Measurements from ENCODE around the gene COMMD7. TPM values are rescaled to one million over a fixed set of nuclear protein-coding genes. Genes with fewer than 3 reads are reported as not detected.

The COMMD7 gene
- total and polyA plus RNA-seq, 9 of the 15 experiments (the other 6 are each of a cell fraction or from before 2014, with no cell fraction given) = 11.9 to 69.1 (median 34.7) TPM

DNA sequence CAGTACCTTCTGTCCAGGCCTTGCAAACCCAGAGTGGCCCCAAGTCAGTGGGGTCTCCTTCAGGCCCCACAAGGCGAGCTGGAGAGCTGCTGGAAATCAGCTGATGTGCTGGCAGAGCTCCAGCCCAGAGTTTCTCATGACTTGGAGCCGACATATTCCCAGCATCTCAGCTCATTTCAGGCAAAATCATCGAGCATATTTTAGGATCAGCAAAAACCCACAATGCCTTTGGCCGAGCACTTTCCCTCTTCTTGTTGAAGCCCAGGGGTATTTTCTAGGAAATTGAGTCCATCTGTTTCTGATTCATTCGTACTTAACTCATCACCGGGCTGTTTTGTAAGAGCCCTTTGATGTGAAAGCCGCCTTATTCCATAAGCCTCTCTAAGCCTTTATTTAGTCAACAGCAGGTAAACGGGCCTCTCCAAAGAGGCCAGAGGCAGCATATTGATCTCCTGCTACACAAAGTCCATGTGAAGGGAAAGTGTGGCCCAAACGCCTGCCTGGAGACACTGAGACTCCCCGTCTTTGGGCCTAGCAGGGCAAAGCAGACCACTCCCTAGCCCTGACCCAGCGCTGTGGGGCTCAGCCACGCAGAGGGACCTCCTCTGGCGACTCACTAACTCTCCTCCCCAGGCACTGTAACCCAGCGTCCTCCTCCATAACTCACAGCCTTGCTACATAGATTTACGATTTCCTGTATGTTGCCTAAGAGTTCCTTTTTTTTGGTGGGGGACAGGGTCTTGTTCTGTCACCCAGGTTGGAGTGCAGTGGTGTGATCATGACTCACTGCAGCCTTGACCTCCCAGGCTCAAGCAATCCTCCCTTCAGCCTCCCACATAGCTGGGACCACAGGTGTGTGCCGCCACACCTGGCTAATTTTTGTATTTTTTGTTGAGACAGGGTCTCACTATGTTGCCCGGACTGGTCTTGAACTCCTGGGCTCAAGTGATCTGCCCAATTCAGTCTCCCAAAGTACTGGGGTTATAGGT, 57.4 kb downstream of the COMMD7 start (continued):
- TF ChIP-seq, protein P1, sequence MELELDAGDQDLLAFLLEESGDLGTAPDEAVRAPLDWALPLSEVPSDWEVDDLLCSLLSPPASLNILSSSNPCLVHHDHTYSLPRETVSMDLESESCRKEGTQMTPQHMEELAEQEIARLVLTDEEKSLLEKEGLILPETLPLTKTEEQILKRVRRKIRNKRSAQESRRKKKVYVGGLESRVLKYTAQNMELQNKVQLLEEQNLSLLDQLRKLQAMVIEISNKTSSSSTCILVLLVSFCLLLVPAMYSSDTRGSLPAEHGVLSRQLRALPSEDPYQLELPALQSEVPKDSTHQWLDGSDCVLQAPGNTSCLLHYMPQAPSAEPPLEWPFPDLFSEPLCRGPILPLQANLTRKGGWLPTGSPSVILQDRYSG (tag; conservative IDR thresholded peaks at IDR 0.05; ENCODE audit: low read depth) = no peak
- no peak for TF ChIP-seq ZNF583 (CRISPR knock-in tag; IDR thresholded peaks at IDR 0.05)
- TF ChIP-seq ZNF699 (CRISPR knock-in tag; IDR thresholded peaks at IDR 0.05; ENCODE audit: insufficient replicate concordance) = no peak
- TF ChIP-seq, protein P2, sequence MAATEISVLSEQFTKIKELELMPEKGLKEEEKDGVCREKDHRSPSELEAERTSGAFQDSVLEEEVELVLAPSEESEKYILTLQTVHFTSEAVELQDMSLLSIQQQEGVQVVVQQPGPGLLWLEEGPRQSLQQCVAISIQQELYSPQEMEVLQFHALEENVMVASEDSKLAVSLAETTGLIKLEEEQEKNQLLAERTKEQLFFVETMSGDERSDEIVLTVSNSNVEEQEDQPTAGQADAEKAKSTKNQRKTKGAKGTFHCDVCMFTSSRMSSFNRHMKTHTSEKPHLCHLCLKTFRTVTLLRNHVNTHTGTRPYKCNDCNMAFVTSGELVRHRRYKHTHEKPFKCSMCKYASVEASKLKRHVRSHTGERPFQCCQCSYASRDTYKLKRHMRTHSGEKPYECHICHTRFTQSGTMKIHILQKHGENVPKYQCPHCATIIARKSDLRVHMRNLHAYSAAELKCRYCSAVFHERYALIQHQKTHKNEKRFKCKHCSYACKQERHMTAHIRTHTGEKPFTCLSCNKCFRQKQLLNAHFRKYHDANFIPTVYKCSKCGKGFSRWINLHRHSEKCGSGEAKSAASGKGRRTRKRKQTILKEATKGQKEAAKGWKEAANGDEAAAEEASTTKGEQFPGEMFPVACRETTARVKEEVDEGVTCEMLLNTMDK (IDR thresholded peaks at IDR 0.05; ENCODE audit: borderline replicate concordance, insufficient read depth, low read depth, low read length, poor library complexity, severe bottlenecking) = no peak
- no peak for TF ChIP-seq BACH1 (tag; IDR thresholded peaks at IDR 0.05)
- TF ChIP-seq, protein P3, sequence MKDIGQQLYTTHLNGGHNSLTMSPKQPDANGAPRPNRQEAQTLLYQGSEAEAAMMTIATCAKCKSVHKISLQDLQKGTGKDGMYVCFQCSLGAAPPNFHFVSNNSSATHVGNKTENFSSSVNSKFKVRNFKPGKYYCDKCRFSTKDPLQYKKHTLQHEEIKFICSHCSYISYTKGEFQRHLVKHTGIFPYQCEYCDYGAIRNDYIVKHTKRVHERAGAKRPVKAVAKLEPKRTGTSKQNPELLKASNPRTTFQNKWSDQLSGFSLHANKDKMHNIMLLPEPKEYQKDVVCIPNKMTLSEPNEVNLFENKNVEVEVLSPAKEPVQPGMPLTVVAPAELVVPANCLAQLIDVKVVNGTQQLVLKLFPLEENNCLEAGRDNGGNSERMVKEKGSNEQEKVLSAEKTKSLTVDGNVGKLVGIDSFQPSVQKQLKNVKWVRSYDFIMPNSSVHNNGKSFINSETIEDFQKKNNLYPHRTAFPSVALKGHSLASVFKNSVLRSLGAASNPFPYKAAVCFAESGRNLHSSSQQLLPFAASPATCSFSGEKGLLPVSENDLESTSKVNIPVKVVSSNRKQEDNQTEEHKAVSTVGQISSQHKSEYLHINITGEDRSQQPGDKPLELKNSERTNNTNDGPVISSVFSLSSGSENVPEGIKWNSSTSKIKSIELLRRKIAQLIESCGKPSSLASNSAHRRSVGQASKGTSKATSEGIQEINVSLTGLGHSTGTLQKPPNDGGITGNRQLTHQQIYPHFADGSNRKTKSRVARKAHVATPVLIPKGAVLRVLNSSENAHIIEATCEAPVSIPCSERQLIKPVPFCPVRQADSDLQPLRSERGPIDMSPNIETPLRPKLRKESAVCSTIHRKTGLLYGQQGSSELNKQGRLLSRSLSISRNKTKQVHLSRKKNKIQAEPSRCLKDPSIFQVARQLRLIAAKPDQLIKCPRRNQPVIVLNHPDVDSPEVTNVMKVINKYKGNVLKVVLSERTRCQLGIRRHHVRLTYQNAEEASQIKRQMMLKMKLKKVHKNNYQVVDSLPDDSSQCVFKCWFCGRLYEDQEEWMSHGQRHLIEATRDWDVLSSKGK (CRISPR knock-in tag; IDR thresholded peaks at IDR 0.05) = no peak
- TF ChIP-seq, protein P4, sequence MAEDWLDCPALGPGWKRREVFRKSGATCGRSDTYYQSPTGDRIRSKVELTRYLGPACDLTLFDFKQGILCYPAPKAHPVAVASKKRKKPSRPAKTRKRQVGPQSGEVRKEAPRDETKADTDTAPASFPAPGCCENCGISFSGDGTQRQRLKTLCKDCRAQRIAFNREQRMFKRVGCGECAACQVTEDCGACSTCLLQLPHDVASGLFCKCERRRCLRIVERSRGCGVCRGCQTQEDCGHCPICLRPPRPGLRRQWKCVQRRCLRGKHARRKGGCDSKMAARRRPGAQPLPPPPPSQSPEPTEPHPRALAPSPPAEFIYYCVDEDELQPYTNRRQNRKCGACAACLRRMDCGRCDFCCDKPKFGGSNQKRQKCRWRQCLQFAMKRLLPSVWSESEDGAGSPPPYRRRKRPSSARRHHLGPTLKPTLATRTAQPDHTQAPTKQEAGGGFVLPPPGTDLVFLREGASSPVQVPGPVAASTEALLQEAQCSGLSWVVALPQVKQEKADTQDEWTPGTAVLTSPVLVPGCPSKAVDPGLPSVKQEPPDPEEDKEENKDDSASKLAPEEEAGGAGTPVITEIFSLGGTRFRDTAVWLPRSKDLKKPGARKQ (CRISPR knock-in tag; IDR thresholded peaks at IDR 0.05) = no peak
- TF ChIP-seq GABPB1 (CRISPR knock-in tag; IDR thresholded peaks at IDR 0.05) = no peak
- TF ChIP-seq MEIS2 (IDR thresholded peaks at IDR 0.05; ENCODE audit: partially characterized antibody) = peak; percentile 91
- 0 out of 2 replicates have a peak, but pooled peaks have one; percentile 10 for TF ChIP-seq TAL1 (IDR thresholded peaks at IDR 0.05)
- TF ChIP-seq GTF2F1 (IDR thresholded peaks at IDR 0.05; ENCODE audit: low read depth, low read length) = no peak
